GM19193 (cell line): ENCODE results near the gene HCFC1.

ENCODE experiments used
- POLR2A ChIP-seq: IDR thresholded peaks from 4 replicates; pipeline ENCODE4 v1.6.1; 2011; ENCODE audit not compliant: insufficient read depth, insufficient read length; ENCODE audit errors: extremely low read depth

The HCFC1 gene

DNA sequence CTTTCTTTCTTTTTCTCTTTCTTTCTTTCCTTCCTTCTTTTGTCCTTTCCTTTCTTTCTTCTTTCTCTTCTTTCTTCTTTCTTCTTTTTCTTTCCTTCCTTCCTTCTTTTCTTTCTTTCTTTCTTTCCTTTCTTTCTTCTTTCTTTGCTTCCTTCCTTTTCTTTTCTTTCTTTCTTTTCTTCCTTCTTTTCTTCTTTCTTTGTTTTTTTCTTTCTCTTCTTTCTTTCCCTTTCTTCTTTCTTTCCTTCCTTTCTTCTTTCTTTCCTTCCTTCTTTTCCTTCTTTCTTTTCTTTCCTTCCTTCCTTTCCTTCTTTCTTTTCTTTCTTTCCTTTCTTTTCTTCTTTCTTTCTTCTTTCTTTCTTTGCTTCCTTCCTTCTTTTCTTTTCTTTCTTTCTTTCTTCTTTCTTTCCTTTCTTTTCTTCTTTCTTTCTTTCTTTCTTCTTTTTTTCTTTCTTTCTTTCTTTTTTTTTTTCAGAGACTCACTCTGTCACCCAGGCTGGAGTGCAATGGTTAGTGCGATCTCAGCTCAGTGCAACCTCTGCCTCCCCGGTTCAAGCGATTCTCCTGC lies 19.5 kb upstream of the HCFC1 start:
- no peak for TF ChIP-seq POLR2A

DNA sequence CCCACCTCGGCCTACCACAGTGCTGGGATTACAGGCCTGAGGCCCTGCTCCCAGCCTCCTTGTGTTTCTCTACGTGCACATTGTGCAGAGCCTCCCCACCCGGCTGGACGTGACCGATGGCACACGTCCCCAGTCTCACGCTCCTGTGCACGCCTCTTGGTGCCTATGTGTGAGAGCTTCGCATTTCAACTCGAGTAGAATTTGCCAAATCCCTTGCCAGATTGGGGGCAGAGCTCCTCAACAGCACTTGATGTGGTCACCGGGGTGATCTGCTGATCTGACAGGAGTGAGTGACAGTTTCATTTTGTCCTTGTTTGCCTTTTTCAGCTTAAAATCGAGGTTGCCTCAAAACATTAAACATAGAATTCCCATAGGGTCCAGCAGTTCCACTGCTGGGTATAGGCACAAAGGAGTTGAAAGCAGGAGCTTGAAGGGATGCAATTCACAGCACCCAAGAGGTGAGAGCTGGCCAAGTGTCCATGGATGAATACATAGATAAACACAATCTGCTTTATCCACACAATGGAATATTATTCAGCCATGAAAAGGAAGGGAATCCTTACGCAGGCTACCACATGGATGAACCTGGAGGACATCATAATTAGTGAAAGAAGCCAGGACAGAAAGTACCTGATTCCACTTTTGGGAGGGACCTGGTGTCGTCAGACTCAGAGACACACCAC lies 18.5 kb upstream of the HCFC1 start:
- TF ChIP-seq POLR2A = no peak

DNA sequence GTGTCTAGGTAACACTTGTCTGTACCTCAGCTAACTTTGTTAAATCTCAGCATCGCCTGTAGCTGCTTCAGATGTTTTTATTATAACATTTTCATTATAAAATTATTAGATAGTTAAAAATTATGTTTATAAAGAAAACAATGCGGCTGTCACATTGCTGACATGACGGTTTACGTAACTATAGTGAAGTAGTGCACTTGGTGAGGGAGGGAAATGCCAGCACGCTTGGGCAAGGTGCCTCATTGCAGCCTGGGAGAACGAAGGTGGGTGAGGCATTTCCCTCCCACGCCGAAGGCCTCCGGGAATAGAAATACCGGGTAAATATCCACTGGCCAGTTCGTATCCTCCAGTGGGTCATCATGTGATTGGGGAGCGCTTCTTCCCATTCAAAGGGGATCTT lies 16.9 kb upstream of the HCFC1 start:
- no peak for TF ChIP-seq POLR2A

DNA sequence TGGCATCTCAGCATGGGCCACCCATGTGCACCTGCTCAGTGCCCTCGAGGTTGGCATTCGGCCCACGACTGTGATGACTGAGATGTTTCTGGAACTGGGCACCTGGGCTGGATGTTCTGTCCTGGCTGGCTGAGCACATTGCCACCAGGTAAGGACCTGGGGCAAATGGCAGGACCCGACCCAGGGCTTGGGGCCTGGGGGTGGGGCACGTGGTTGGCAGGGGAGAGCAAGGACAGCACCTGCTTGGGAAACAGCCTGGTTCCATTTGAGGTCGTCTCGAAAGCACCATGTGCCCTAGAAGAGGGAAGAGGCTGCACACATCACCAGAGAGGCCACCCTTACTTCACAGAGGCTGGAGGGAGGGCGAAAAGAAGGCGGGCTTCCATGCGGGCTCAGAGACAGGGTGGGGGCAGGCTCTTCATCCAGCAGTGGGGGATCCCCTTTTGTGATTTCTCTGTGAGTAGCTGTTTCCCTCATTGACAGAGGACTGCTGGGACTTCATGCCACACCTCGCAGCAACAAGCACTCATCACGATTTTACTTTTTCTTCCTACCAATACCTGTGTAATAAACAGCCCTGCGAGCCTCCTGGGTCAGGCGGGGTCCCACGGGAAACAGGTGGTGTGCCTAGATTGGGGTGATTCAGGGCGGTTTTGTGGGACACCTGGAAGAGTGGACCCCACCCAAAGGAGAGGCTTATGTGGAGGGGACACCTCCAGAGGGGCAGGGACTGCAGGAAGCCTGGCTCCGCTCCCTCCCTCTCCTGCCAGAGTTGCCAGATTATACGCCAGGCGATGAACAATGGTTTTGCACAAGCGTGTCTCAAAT lies 12.9 kb upstream of the HCFC1 start:
- TF ChIP-seq POLR2A = peak; percentile 35

DNA sequence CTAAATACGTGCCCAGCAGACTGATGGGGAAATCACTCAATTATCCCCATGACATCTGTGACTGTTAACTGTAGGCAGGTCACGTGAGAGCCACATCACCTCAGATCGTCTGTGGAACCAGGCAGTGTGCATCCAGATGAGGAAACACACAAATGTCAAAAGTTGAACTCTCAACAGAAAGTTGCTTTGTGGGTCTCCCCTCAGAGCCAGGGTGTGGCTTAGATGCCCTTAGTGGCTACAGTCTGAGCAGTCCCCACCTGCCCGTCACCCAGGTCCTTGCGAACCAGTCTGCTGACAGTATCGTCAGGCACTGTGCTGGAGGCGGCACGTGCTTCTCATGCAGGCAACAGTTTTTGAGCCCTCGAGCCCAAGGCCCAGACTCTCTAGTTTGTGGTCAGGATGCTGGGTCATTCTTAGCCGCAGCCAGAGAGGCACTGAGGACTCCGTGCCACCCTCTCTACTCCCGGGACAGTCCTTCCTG lies 11.7 kb upstream of the HCFC1 start:
- no peak for TF ChIP-seq POLR2A

DNA sequence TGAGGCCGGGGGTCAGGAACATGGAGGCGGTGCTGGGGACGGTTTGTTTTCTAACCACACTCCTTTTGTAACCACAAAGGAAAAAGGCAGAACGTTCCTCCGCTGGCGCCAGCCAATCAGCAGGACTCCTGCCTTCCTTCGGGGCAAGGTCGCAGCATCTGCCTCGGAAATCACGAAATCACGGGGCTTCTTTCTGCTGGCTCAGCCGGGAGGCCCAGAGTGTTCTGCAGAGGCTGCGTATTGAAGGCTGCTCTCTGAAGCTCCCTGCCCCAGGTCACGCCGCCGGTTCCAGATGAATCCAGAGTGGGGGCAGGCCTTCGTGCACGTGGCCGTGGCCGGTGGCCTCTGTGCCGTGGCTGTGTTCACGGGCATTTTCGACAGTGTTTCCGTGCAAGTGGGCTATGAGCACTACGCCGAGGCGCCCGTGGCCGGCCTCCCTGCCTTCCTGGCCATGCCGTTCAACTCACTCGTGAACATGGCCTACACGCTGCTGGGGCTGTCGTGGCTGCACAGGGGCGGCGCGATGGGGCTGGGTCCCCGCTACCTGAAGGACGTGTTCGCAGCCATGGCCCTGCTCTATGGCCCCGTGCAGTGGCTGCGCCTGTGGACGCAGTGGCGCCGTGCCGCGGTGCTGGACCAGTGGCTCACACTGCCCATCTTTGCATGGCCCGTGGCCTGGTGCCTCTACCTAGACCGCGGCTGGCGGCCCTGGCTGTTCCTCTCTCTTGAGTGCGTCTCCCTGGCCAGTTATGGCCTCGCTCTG lies 10.3 kb upstream of the HCFC1 start:
- no peak for TF ChIP-seq POLR2A

DNA sequence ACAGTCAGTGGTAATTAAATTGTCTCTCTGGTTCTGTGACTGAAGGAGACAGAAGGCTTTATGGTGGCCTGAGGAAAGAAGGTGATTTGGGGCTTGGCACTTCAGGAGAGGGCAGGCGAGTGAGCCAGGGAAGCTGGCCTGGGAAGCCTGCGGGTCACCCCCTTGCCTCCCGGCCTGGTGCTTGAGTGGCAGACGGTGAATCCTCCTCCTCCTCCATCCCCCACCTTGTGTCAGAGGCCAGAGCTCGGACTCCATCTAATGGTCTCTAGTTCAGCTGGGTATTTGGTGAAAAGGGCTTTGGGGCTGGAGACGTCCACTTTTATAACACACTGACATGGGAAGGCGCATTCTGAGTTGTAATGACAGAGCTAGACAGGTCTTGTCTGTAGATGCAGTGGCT lies 9.6 kb upstream of the HCFC1 start:
- no peak for TF ChIP-seq POLR2A

DNA sequence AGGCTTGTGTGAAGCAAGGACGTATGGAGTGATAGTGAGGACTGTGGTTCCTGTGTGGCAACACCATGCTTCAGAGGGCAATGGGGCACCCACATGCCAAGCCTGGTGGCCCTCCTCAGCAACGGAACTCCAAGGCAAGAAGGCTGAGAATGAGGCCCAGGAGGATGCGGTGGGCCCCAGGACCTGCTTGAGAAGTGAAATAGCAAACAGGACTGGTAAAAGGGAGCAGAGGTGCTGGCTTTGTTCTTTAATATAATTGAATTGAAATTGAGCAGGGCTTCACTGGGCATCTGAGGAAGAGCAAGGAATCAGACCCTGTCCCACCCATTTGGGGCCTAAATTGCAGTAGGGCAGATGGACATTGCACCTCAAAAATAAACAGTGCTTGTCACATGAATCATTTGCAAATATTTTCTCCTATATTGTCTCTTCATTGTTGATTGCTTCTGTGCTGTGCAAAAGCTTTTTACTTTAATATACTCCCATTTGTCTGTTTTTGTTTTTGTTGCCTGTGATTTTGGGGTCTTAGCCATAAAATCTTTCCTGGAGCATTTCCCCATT lies 3.2 kb upstream of the HCFC1 start:
- TF ChIP-seq POLR2A = no peak

DNA sequence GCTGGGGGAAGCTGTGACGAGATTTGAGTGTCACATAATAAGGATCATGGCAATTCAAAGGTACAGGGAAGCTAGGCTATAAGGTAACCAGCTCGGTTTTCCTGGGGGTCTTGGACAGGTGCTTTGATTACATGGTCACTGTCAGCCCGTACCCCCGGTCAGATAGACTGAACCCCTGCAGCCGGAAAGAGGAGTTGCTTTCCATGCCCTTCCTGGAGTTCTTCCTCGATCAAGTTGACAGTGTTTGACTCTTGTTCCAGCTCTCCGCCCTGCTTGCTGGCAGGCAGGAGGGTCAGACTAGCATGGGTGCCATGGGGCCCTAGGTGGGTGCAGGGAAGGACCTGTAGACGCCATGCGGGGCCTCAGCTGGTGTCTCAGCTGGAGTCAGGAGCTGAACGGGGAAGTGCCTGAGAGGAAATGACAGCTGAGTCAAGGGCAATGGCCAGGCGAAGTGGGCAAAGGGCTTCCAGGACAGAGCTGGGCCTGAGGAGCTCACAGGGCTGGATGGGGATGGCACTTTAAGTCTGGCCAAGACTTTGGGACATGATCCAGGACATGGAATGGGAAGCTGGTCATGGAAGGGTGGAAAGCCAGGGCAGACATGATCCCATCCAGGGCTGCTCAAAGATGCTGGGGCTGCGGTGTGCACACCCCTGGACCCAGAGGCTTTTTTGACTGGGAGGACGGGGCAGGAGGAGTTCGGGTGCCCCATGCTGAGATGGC lies 2.5 kb upstream of the HCFC1 start:
- no peak for TF ChIP-seq POLR2A

DNA sequence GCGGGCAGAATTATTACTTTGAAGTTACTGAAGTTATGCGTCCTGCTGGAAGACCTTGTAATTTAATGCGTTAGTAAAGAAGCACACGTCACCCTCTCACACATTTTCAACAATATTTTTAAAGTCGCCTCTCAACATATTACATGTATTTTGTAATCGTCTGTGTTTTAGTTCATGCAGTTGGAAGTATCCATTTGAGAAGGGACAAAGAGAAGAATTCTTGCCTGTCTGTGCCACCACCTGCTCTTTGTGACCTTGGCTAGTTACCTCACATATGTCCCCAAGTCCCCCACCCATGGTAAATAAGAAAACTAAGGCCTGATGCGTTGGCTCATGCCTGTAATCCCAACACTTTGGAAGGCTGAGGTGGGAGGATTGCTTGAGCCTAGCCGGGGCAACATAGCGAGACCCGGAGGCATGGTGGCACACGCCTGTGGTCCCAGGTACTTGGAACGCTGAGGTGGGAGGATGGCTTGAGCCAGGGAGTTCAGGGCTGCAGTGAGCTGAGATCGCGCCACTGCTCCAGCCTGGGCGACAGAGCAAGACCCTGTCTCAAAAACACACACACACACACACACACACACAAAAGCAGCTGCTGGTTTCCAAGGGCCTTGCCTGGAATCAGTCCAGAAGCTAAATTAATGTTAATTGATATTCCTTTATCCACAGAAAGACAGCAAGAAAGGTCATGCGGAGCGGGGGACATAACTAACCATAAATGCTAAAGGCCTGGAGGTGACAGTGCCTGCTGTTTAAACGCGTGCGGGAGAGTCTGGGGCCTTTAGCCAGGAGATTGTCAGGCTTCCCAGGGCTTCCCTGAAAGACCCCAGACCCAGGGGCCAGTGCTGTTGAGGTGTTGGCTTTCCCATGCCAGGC lies 1.7 kb upstream of the HCFC1 start:
- TF ChIP-seq POLR2A = peak; percentile 26

DNA sequence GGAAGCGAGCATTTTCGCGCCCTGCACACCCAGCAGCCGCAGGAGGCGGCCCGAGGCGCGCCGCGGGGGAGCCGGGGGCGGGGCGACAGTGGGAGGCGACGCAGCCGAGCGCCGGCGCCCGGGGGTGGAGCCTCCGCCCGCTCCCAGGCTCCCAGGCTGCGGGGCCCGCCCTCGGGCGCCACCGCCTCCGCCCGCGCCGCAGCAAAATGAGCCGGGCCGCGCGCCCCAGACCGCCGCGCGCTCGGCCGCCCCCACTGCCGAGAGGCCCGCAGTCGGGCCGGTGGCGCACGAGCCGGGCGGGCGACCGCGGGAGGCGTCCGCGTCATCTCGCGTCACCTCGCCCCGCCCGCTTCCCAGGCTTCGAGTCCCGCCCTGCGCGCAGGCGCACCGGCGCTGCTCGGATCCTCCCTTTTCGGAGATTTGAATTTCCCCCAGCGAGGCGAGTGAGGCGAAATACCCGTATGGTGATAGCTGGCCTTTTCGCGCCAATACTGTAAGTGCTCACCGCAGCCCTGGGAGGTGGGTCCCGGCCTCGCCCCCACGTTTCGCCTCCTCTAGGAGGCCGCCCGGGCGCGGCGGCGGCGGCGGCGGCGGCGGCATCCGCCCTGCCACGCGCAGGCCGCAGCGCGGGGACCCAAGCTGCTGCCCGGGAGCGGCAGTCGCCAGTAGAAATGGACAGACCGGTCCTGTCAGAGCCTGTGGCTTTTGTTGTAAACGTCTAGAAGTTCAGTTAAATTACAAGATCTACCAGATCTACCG lies 929 bp upstream of the HCFC1 start, which contains the start of gene TMEM187:
TSS of gene TMEM187 (plus strand) at position 387 of the 759 bp plus-strand sequence. CDS start 9,309 bp downstream, outside the sequence.
- peak; percentile 66 for TF ChIP-seq POLR2A

DNA sequence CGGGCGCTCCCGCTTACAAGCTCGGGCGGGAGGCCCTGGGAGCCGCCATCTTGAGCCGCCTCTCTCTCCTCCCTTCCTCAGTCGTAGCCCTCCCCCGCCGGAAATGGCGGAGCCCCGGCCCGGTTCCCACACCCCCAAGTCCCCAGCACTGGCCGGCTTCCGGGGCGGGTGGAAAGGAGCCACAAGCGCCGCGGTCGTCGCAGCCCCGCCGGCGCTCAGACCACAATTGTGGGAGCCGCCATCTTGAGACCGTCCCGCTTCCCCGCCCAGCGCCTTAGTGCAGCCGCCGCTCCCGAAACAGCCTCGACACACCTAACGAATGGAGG lies 531 bp downstream of the HCFC1 start:
- no peak for TF ChIP-seq POLR2A
